ENCODE data around the gene CCDC69.

CCDC69 gene

GRCh38 chr5:151139015-151139414 is 84.9 kb downstream of the CCDC69 start:
- no peak for DNase-seq

- DNase-seq, result no peak
These were observed 85.8 kb downstream of the CCDC69 start for GRCh38 chr5:151138114-151138513.

- no peak for DNase-seq
These were observed 86.6 kb downstream of the CCDC69 start for GRCh38 chr5:151137067-151137825.

GRCh38 chr5:151134228-151134627 is 89.7 kb downstream of the CCDC69 start:
- DNase-seq, result no peak

- DNase-seq, result peak; percentile 68
These were observed 90.9 kb downstream of the CCDC69 start for GRCh38 chr5:151132963-151133362.

All from DMS79 (cell line).